ENCODE measurements around the gene HOXD9. TPM values are rescaled to one million over a fixed set of nuclear protein-coding genes. Genes with fewer than 3 reads are reported as not detected.

HOXD9 gene
- polyA plus RNA-seq, 1 donor: 7.6 TPM

DNA sequence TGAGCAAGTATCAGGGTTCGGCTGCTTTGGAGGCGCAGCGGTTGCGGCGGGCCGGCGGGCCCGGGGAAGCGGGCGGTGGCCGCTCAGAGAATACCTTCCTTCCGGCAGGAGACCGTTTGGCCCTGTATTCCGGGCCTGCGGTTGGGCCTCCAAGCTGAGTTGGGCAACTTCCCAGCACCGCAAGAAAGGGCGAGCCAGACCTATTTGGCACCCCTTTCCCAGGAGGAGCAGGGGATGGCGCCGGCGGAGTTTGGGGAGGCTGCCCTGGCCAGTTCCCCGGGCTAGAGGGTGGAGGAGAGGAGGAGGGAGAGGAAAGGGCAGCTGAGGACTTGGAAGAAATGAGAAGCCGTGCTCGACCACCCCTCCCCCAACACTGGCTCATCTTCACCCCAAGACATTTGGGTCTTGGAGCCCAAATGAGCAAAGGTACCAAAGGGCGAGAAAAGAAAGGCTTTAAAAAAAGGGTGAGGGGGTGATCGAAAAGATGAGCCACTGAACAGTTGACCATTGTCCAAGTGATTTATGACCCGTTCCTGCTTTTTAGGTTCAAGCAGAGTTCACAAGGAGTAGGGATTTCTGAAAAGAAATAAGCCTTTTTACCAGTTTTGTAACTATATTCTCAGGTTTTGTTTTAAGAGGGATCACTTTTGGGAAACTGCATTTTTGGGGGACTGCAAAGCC is 43.0 kb downstream of the HOXD9 start:
- DNase-seq (ENCODE audit: low read depth): no peak

DNA sequence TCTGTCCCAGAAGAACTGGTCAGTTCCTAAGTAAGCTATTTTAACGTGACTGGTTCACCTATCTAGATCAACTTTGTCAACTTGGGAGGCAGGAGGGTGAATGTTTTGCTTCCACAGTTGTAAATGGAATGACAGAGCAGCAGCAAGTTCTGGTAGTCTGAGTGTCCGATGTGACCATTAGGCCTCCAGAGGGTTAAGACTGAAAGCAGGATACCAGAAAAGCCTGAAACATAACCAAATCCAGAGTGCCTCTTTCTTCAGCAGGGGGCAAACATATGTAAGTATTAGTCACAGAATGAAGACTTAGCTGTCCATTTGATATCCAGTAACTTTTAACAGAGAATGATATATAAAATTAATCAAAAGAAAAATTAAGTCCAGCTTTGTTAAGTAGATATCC is 43.8 kb downstream of the HOXD9 start:
- DNase-seq (ENCODE audit: low read depth): no peak

GRCh38 chr2:176167398-176167797 is 44.9 kb downstream of the HOXD9 start:
- no peak for DNase-seq (ENCODE audit: low read depth)

DNA sequence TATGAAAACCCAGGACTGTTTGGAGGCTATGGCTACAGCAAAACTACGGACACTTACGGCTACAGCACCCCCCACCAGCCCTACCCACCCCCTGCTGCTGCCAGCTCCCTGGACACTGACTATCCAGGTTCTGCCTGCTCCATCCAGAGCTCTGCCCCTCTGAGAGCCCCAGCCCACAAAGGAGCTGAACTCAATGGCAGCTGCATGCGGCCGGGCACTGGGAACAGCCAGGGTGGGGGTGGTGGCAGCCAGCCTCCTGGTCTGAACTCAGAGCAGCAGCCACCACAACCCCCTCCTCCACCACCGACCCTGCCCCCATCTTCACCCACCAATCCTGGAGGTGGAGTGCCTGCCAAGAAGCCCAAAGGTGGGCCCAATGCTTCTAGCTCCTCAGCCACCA is 46.7 kb downstream of the HOXD9 start:
- no peak for DNase-seq (ENCODE audit: low read depth)

GRCh38 chr2:176169711-176170110 is 47.2 kb downstream of the HOXD9 start:
- DNase-seq (ENCODE audit: low read depth): no peak

- no peak for DNase-seq (ENCODE audit: low read depth)
Observed at GRCh38 chr2:176170602-176171305, 48.2 kb downstream of the HOXD9 start.

- no peak for DNase-seq (ENCODE audit: low read depth)
Observed at GRCh38 chr2:176171351-176172006, 49.0 kb downstream of the HOXD9 start.

DNA sequence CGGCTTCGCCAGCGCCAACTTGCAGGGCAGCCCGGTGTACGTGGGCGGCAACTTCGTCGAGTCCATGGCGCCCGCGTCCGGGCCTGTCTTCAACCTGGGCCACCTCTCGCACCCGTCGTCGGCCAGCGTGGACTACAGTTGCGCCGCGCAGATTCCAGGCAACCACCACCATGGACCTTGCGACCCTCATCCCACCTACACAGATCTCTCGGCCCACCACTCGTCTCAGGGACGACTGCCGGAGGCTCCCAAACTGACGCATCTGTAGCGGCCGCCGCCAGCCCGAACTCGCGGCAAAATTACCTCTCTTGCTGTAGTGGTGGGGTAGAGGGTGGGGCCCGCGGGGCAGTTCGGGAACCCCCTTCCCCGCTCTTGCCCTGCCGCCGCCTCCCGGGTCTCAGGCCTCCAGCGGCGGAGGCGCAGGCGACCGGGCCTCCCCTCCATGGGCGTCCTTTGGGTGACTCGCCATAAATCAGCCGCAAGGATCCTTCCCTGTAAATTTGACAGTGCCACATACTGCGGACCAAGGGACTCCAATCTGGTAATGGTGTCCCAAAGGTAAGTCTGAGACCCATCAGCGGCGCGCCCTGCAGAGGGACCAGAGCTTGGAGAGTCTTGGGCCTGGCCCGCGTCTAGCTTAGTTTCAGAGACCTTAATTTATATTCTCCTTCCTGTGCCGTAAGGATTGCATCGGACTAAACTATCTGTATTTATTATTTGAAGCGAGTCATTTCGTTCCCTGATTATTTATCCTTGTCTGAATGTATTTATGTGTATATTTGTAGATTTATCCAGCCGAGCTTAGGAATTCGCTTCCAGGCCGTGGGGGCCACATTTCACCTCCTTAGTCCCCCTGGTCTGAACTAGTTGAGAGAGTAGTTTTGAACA is 49.7 kb downstream of the HOXD9 start:
- no peak for DNase-seq (ENCODE audit: low read depth)

DNA sequence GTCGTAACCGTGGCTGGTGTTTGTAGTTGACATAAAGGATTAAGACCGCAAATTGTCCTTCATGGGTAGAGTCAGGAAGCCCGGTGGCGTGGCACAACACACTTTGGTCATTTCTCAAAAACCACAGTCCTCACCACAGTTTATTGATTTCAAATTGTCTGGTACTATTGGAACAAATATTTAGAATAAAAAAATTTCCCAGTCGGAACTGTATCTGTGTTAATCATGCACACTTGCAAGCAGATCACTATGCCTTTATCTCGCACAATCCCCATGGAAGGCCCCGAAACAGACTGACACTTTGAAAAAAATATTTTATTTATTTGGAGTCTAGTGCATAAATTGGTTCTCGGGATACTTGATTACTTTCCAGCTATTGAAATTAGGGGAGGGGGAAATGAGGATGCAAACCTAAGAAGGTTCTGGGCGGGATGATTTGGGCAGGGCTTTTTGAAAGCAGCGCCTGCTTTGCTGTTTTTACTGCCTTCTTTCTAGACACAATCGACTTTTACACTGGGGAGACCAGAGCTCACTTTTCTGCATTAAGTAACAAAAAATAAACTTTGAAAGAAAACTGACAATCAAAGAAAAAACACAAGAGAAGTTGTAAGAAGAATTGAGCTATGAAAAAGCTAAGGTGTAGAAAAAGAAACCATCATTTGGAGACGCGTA is 50.5 kb downstream of the HOXD9 start:
- DNase-seq (ENCODE audit: low read depth): no peak

DNA sequence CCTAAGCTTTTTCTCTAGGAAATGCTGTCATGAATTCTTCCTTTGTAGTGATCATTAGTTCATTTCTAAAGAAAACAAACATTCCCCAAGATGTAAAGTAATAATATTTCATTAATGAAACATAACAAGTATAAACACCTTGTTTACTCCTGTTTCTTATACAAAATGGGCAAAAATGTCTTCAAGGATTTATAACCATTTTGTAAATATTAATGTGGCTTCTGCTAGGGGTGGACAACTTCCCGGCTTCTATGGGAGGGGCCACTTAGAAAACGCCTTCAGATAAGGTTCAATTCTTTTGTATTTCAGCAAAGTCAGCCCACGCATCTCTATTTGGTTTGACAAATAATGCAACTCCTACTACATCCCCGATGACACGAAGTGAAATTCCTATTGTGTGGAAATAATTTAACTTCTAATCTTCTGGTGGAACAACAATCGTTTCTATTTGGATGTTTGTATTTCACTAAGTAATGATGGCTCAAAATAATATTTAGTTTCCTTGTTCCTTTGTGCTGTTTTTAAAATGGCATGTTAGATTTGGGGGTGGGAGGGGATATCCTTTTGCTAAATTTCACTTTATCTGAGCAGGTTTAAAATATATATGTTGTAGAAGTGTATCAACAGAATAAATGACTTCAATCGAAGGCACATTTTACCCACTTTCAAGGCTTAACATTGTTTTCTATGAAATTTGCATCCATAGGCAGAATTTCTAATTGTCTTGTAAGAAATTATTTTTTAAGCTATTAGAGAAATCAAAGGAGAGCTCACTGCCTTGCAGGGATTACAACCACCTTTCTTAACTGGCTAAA is 51.3 kb downstream of the HOXD9 start:
- DNase-seq (ENCODE audit: low read depth): no peak

GRCh38 chr2:176174382-176174823 is 51.9 kb downstream of the HOXD9 start:
- DNase-seq (ENCODE audit: low read depth): no peak

Other genes with a start within 250 kb of the HOXD9 start
- gene LNPK, start 120.5 kb upstream of the HOXD9 start, polyA plus RNA-seq (ENCODE audit: insufficient read length): 39.3 TPM
- not detected for gene EVX2, start 38.8 kb upstream of the HOXD9 start, polyA plus RNA-seq (ENCODE audit: insufficient read length)
- gene HOXD13, start 30.0 kb upstream of the HOXD9 start, polyA plus RNA-seq (ENCODE audit: insufficient read length): not detected
- gene HOXD12, start 22.9 kb upstream of the HOXD9 start, polyA plus RNA-seq (ENCODE audit: insufficient read length): not detected
- gene HOXD11, start 15.4 kb upstream of the HOXD9 start, polyA plus RNA-seq (ENCODE audit: insufficient read length): not detected
- gene HOXD10, start 5.9 kb upstream of the HOXD9 start, polyA plus RNA-seq (ENCODE audit: insufficient read length): 0.24 TPM
- 40.0 TPM for gene HOXD8, start 7.0 kb downstream of the HOXD9 start, polyA plus RNA-seq (ENCODE audit: insufficient read length)
- 8.9 TPM for gene HOXD4, start 28.8 kb downstream of the HOXD9 start, polyA plus RNA-seq (ENCODE audit: insufficient read length)
- 3.3 TPM for gene HOXD3, start 34.6 kb downstream of the HOXD9 start, polyA plus RNA-seq (ENCODE audit: insufficient read length)
- gene HOXD1, start 65.9 kb downstream of the HOXD9 start, polyA plus RNA-seq (ENCODE audit: insufficient read length): 2.6 TPM
- 59.0 TPM for gene MTX2, start 146.7 kb downstream of the HOXD9 start, polyA plus RNA-seq (ENCODE audit: insufficient read length)

Data from forelimb muscle (tissue), 1 donor.